HepG2 (cell line): ENCODE data around the gene AP4M1.

Experiments used
- CTCF ChIP-seq: sonication (generic); formaldehyde crosslinking; IDR thresholded peaks from 2 replicates; pipeline ENCODE4 v1.5.0; 2020; ENCODE audit warnings: mild to moderate bottlenecking, missing genetic modification reagents, moderate library complexity
- ETS1 ChIP-seq: sonication (generic); formaldehyde crosslinking; IDR thresholded peaks from 2 replicates; pipeline ENCODE4 v1.4.0; 2020; ENCODE audit warnings: missing genetic modification reagents
- HMGXB3 ChIP-seq: sonication (generic); formaldehyde crosslinking; IDR thresholded peaks from 2 replicates; pipeline ENCODE4 v1.4.0; 2020; ENCODE audit warnings: missing genetic modification reagents, borderline replicate concordance
- PHF8 ChIP-seq: sonication (generic); formaldehyde crosslinking; IDR thresholded peaks from 2 replicates; pipeline ENCODE4 v1.5.0; 2020; ENCODE audit warnings: missing genetic modification reagents
- ZC3H4 ChIP-seq: sonication (generic); formaldehyde crosslinking; IDR thresholded peaks from 2 replicates; pipeline ENCODE4 v1.4.0; 2020; ENCODE audit warnings: missing genetic modification reagents, borderline replicate concordance
- ZFP36 ChIP-seq: fragments of 150-350 bp; IDR thresholded peaks from 2 replicates; pipeline ENCODE4 v1.6.1; 2018; ENCODE audit warnings: borderline replicate concordance, low read length, low read depth; ENCODE audit not compliant: partially characterized antibody
- ZFP62 ChIP-seq: sonication (generic); formaldehyde crosslinking; IDR thresholded peaks from 2 replicates; pipeline ENCODE4 v1.4.0; 2020; ENCODE audit warnings: missing genetic modification reagents
- ZNF703 ChIP-seq: sonication (generic); formaldehyde crosslinking; IDR thresholded peaks from 2 replicates; pipeline ENCODE4 v1.5.1; 2020; ENCODE audit warnings: missing genetic modification reagents, mild to moderate bottlenecking, moderate library complexity, borderline replicate concordance

GRCh38 chr7:100064162-100064561 lies 37.3 kb upstream of the AP4M1 start:
- TF ChIP-seq CTCF (CRISPR knock-in tag), result no peak
- TF ChIP-seq ZFP36, result no peak
- no peak for TF ChIP-seq HMGXB3 (CRISPR knock-in tag)
- TF ChIP-seq ZFP62 (CRISPR knock-in tag), result no peak
- no peak for TF ChIP-seq ZNF703 (CRISPR knock-in tag)
- no peak for TF ChIP-seq ETS1 (CRISPR knock-in tag)
- no peak for TF ChIP-seq ZC3H4 (CRISPR knock-in tag)
- no peak for TF ChIP-seq PHF8 (CRISPR knock-in tag)
